Spleen (tissue), 7 donors: ENCODE measurements around the gene SPECC1.
"Not testable (repeated sequence)": the region's sequence is repeated elsewhere in the genome, so short reads cannot be mapped to it uniquely, and the experiment has no call there.

ENCODE experiments used
- POLR2AphosphoS5 ChIP-seq, 3 donors: sonication (generic); formaldehyde crosslinking; IDR thresholded peaks; one replicate each; pipeline ENCODE4 v1.5.1; 2017; ENCODE audit warnings: antibody characterized with exemption in 3 of 3
- TF ChIP-seq, protein P1 (sequence below), 11 experiments: fragments of 200-600 bp in 7 of 11; fragments of 450-650 bp in 4 of 11; sonication (generic) in 4 of 11; IDR thresholded peaks in 8 of 11; conservative IDR thresholded peaks in 3 of 11; 1 replicate in 7 of 11; 2 replicates in 4 of 11; pipeline versions ENCODE4 v1.4.0 to v1.8.0; 2016 to 2021; ENCODE audit warnings: antibody characterized with exemption in 11 of 11, inconsistent platforms in 4 of 11, mild to moderate bottlenecking in 1 of 11
- donor health status: DM: no; HTN: no; CAD: no; lungs with moderate emphysema.
- donor health status: DM: no; HTN: no; CAD: no.
- donor health status: DM: no; HTN: no; CAD: no.

DNA sequence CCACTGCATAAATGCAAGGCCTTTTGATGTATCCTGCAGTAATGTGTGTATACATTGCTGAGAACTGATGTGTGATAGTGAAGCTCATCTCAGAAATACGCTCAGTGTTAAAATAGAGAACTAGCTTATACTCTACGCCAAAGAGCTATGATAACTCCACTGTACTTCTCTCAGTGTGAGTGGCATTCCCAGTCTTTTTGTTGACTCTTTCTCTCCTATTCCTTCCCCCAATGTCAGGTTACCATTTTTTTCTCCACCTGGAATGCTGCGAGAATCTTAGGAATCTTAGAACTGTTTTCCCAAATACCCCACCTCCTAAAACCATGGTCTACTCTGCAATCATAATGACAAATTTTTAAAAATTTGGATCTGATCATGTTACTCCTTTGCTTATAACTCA is 342.2 kb downstream of the SPECC1 start:
- TF ChIP-seq, protein P1, sequence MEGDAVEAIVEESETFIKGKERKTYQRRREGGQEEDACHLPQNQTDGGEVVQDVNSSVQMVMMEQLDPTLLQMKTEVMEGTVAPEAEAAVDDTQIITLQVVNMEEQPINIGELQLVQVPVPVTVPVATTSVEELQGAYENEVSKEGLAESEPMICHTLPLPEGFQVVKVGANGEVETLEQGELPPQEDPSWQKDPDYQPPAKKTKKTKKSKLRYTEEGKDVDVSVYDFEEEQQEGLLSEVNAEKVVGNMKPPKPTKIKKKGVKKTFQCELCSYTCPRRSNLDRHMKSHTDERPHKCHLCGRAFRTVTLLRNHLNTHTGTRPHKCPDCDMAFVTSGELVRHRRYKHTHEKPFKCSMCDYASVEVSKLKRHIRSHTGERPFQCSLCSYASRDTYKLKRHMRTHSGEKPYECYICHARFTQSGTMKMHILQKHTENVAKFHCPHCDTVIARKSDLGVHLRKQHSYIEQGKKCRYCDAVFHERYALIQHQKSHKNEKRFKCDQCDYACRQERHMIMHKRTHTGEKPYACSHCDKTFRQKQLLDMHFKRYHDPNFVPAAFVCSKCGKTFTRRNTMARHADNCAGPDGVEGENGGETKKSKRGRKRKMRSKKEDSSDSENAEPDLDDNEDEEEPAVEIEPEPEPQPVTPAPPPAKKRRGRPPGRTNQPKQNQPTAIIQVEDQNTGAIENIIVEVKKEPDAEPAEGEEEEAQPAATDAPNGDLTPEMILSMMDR (IDR thresholded peaks at IDR 0.05 in 8 of 11, conservative IDR thresholded peaks at IDR 0.05 in 3 of 11), result not testable (repeated sequence)
- TF ChIP-seq POLR2AphosphoS5 (IDR thresholded peaks at IDR 0.05), result not testable (repeated sequence)
